GM12891 (cell line): ENCODE data around the gene CGA.

Experiments
- DNase-seq: peaks from one replicate; pipeline ENCODE4 v3.0.0; 2011; ENCODE audit warnings: low spot score; ENCODE audit not compliant: insufficient read length
- FAIRE-seq: peaks from 2 replicates; lab custom pipeline; 2011; peaks lifted over from hg19 to GRCh38; lab: Jason Lieb, UNC
- PAX5 ChIP-seq: IDR thresholded peaks from 2 replicates; pipeline ENCODE4 v1.6.1; 2011; ENCODE audit warnings: low read length, moderate library complexity, mild to moderate bottlenecking; ENCODE audit not compliant: insufficient read depth, severe bottlenecking
- POLR2A ChIP-seq: IDR thresholded peaks from 2 replicates; pipeline ENCODE4 v1.6.1; 2011; ENCODE audit warnings: low read depth, low read length, control low read depth
- POLR2AphosphoS5 ChIP-seq: IDR thresholded peaks from 2 replicates; pipeline ENCODE4 v1.6.1; 2011; ENCODE audit warnings: low read depth, low read length, control low read depth
- POU2F2 ChIP-seq: IDR thresholded peaks from 2 replicates; pipeline ENCODE4 v1.6.1; 2011; ENCODE audit warnings: low read depth, mild to moderate bottlenecking, control low read depth, low read length, moderate library complexity
- SPI1 ChIP-seq: IDR thresholded peaks from 2 replicates; pipeline ENCODE4 v1.6.1; 2011; ENCODE audit warnings: low read depth, low read length, control low read depth
- TAF1 ChIP-seq: IDR thresholded peaks from 2 replicates; pipeline ENCODE4 v1.6.1; 2011; ENCODE audit warnings: low read depth, low read length, control low read depth

CGA gene

GRCh38 chr6:87068795-87069194 lies 26.1 kb downstream of the CGA start:
- TF ChIP-seq PAX5 (no peak), TAF1 (no peak), SPI1 (no peak), POLR2A (no peak), POU2F2 (no peak), POLR2AphosphoS5 (no peak)
- DNase-seq (no peak), FAIRE-seq (no peak)

- peak; percentile 30 for DNase-seq
- peak; percentile 41 for FAIRE-seq
- TF ChIP-seq POLR2A (no peak), PAX5 (no peak), SPI1 (no peak), POLR2AphosphoS5 (no peak), TAF1 (no peak), POU2F2 (no peak)
These were observed 28.2 kb downstream of the CGA start for GRCh38 chr6:87066449-87067333.

GRCh38 chr6:87065117-87065516 lies 29.8 kb downstream of the CGA start:
- TF ChIP-seq PAX5 (no peak), POLR2A (no peak), TAF1 (no peak), POU2F2 (no peak), POLR2AphosphoS5 (no peak), SPI1 (no peak)
- FAIRE-seq (no peak), DNase-seq (no peak)

GRCh38 chr6:87059943-87060342 lies 35.0 kb downstream of the CGA start:
- DNase-seq: no peak
- no peak for FAIRE-seq
- TF ChIP-seq POLR2A: no peak
- TF ChIP-seq SPI1: no peak
- TF ChIP-seq POU2F2: no peak
- TF ChIP-seq PAX5: no peak
- TF ChIP-seq POLR2AphosphoS5: no peak
- no peak for TF ChIP-seq TAF1

GRCh38 chr6:87054143-87054833 lies 40.6 kb downstream of the CGA start:
- FAIRE-seq: no peak
- DNase-seq: no peak
- TF ChIP-seq TAF1 (no peak), SPI1 (no peak), PAX5 (no peak), POLR2A (no peak)

- no peak for DNase-seq
- no peak for TF ChIP-seq PAX5
- TF ChIP-seq TAF1: no peak
- TF ChIP-seq POU2F2: no peak
- TF ChIP-seq POLR2AphosphoS5: no peak
- TF ChIP-seq POLR2A: no peak
- TF ChIP-seq SPI1: no peak
- no peak for FAIRE-seq
These were observed 41.6 kb downstream of the CGA start for GRCh38 chr6:87053312-87053711.

GRCh38 chr6:87049779-87050178 lies 45.1 kb downstream of the CGA start:
- FAIRE-seq: no peak
- no peak for DNase-seq
- TF ChIP-seq POLR2A (no peak), POLR2AphosphoS5 (no peak), SPI1 (peak; percentile 49; the same call in 1 of the 2 replicates), POU2F2 (no peak)

- TF ChIP-seq POLR2AphosphoS5 (no peak), PAX5 (no peak), TAF1 (no peak), SPI1 (no peak), POLR2A (no peak)
- FAIRE-seq (no peak), DNase-seq (no peak)
These were observed 49.3 kb downstream of the CGA start for GRCh38 chr6:87045521-87046075.

- no peak for TF ChIP-seq PAX5
- no peak for TF ChIP-seq POU2F2
- no peak for TF ChIP-seq TAF1
- no peak for TF ChIP-seq POLR2AphosphoS5
- no peak for TF ChIP-seq POLR2A
- no peak for TF ChIP-seq SPI1
- FAIRE-seq (no peak), DNase-seq (no peak)
These were observed 54.2 kb downstream of the CGA start for GRCh38 chr6:87040729-87041128.
